Fibroblast of lung (primary cell): ENCODE results near the gene SNRPA1. TPM values are rescaled to one million over a fixed set of nuclear protein-coding genes. Genes with fewer than 3 reads are reported as not detected.

Experiments used
- DNase-seq, 2 donors: peaks; one replicate each; pipeline versions ENCODE4 v3.0.0 to v3.0.0-alpha.2; 2010; ENCODE audit warnings: low read depth in 2 of 2
- H2AFZ ChIP-seq: 2 replicates; pipeline ENCODE4 v1.5.1; 2012; ENCODE audit warnings: low read length, control low read depth, inconsistent platforms
- H3K27ac ChIP-seq: 2 replicates; pipeline ENCODE4 v1.5.1; 2011; ENCODE audit warnings: low read length, control low read depth; ENCODE audit not compliant: insufficient read depth
- H3K27me3 ChIP-seq: 2 replicates; pipeline ENCODE4 v1.5.1; 2011; ENCODE audit warnings: mild to moderate bottlenecking, low read length; ENCODE audit not compliant: control insufficient read depth, insufficient read depth
- H3K36me3 ChIP-seq: 2 replicates; pipeline ENCODE4 v1.5.1; 2011; ENCODE audit warnings: low read length; ENCODE audit not compliant: control insufficient read depth, insufficient read depth
- H3K4me1 ChIP-seq: 2 replicates; pipeline ENCODE4 v1.5.1; 2011; ENCODE audit warnings: low read length; ENCODE audit not compliant: control insufficient read depth, insufficient read depth; ENCODE audit errors: extremely low read depth
- H3K4me2 ChIP-seq: 2 replicates; pipeline ENCODE4 v1.5.1; 2011; ENCODE audit warnings: low read length, control low read depth; ENCODE audit not compliant: insufficient read depth; ENCODE audit errors: extremely low read depth
- H3K4me3 ChIP-seq, 4 experiments: fragments of 200-600 bp in 1 of 4; sonication (generic) in 1 of 4; replicated peaks in 1 of 4; 2 replicates each; pipeline ENCODE4 v1.5.1; 2011 to 2016; ENCODE audit warnings: low read length in 4 of 4, low read depth in 3 of 4, mild to moderate bottlenecking in 3 of 4, control low read depth in 2 of 4, inconsistent platforms in 1 of 4, mixed read lengths in 1 of 4; ENCODE audit not compliant: insufficient read depth in 1 of 4; ENCODE audit errors: control extremely low read depth in 1 of 4
- H3K79me2 ChIP-seq: 2 replicates; pipeline ENCODE4 v1.5.1; 2012; ENCODE audit warnings: mild to moderate bottlenecking, low read length, inconsistent platforms; ENCODE audit not compliant: control insufficient read depth, insufficient read depth
- H3K9ac ChIP-seq: 2 replicates; pipeline ENCODE4 v1.5.1; 2011; ENCODE audit warnings: mild to moderate bottlenecking, low read length, control low read depth; ENCODE audit not compliant: insufficient read depth
- H3K9me3 ChIP-seq: 2 replicates; pipeline ENCODE4 v1.5.1; 2012; ENCODE audit warnings: low read depth, low read length; ENCODE audit not compliant: control insufficient read depth, insufficient read depth
- H4K20me1 ChIP-seq: 2 replicates; pipeline ENCODE4 v1.5.1; 2011; ENCODE audit warnings: low read length; ENCODE audit not compliant: control insufficient read depth, insufficient read depth; ENCODE audit errors: extremely low read depth
- CTCF ChIP-seq, 2 donors: IDR thresholded peaks in 1 of 2; conservative IDR thresholded peaks in 1 of 2; 1 replicate in 1 of 2; 2 replicates in 1 of 2; pipeline ENCODE4 v1.5.1; 2011 to 2012; ENCODE audit warnings: low read length in 2 of 2, control low read depth in 1 of 2, inconsistent platforms in 1 of 2, low read depth in 1 of 2, mild to moderate bottlenecking in 1 of 2
- EZH2 ChIP-seq: IDR thresholded peaks from 2 replicates; pipeline ENCODE4 v1.5.1; 2012; ENCODE audit warnings: low read length, control low read depth, mild to moderate bottlenecking; ENCODE audit errors: missing control alignments
- polyA plus RNA-seq, 2 donors: library from polyadenylated mRNA; depleted of rRNA in 1 of 2; stranded (reverse) in 1 of 2; unstranded in 1 of 2; fragments of >200 nt; gene quantifications; 2 replicates each; pipeline ENCODE4 v1.2.1, GENCODE V29; 2011 to 2012; ENCODE audit warnings: missing spikeins in 1 of 2
- total RNA-seq: library from RNA; depleted of rRNA; stranded (reverse); fragments of >200 nt; gene quantifications from 2 replicates; pipeline ENCODE4 v1.2.1, GENCODE V29; 2014

The SNRPA1 gene
- total and polyA plus RNA-seq, 2 donors (not counting 1 experiment from before 2014, with no cell fraction given): 12.9 to 90.3 TPM

- Histone ChIP-seq H3K9me3 (no peaks in the 10 kb centered on the region), H3K27me3 (no peaks in the 10 kb centered on the region), H3K27ac (peak overlapping the region; percentile 91), H3K79me2 (peaks cover 35% of the 10 kb centered on the region), H3K4me2 (peak overlapping the region; percentile 99), H3K4me3 (peak overlapping the region; percentile 63 to 85 (median 68)), H3K36me3 (no peaks in the 10 kb centered on the region), H4K20me1 (no peaks in the 10 kb centered on the region), H3K9ac (peak overlapping the region; percentile 87), H3K4me1 (peaks cover 11% of the 10 kb centered on the region), H2AFZ (no peak overlapping the region)
- DNase-seq: no peak
- no peak for TF ChIP-seq CTCF (conservative IDR thresholded peaks at IDR 0.05 in 1 of 2, IDR thresholded peaks at IDR 0.05 in 1 of 2; ENCODE audit: low read depth in 1 of 2, low read length in 2 of 2)
Observed at GRCh38 chr15:101252836-101253235, 42.2 kb downstream of the SNRPA1 start.

- Histone ChIP-seq H3K9me3 (no peaks in the 10 kb centered on the region), H2AFZ (peak within 1 kb of the TSS; percentile 29), H3K9ac (peak within 1 kb of the TSS; percentile 87), H3K4me1 (peaks cover 12% of the 10 kb centered on the region), H3K27ac (peak within 1 kb of the TSS; percentile 91), H3K36me3 (peaks cover 2% of the 10 kb centered on the region), H4K20me1 (no peaks in the 10 kb centered on the region), H3K27me3 (no peaks in the 10 kb centered on the region), H3K4me2 (peak within 1 kb of the TSS; percentile 99), H3K79me2 (peaks cover 42% of the 10 kb centered on the region), H3K4me3 (peak within 1 kb of the TSS; percentile 64 to 94 (median 83))
- TF ChIP-seq CTCF (conservative IDR thresholded peaks at IDR 0.05 in 1 of 2, IDR thresholded peaks at IDR 0.05 in 1 of 2; ENCODE audit: low read depth in 1 of 2, low read length in 2 of 2) (no peak), EZH2 (no peak)
- peak; percentile 94 to 95 for DNase-seq
Observed at GRCh38 chr15:101251830-101252820, 42.9 kb downstream of the SNRPA1 start, which contains the start of gene CHSY1. CHSY1 (minus strand) TSS chr15:101252048; CDS start chr15:101251456, 592 bp downstream.
